ENCODE measurements around the gene TRDMT1. TPM values are rescaled to one million over a fixed set of nuclear protein-coding genes. Genes with fewer than 3 reads are reported as not detected.

Gene TRDMT1
- total RNA-seq, 1 experiment from 2014 or later = 10.3 TPM

DNA sequence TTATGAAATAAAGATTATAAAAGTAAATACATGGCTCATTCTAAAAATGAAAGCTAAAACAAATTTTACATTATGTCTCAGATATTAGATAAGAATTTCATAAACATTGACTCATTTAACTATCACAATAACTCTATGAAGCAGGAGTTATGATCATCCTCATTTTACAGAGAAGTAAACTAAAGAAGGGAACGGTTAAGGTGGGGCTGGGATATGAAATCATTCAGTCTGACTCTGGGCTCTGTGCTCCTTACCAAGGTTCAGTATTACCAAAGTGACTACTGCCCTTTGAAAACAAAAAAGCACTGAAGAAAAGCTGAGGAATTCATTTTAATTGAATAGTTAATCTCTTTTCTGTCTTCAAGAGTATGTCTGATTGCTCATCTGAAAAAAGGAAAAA is 49.8 kb downstream of the TRDMT1 start:
- Mint-ChIP-seq H3K27ac (ENCODE audit: unreplicated experiment) (no peak overlapping the region), H3K4me1 (ENCODE audit: low read depth, unreplicated experiment) (no peaks in the 10 kb centered on the region), H3K27me3 (ENCODE audit: unreplicated experiment) (no peaks in the 10 kb centered on the region), H3K4me3 (ENCODE audit: low read depth, unreplicated experiment) (no peak overlapping the region), H3K36me3 (ENCODE audit: insufficient read depth, unreplicated experiment) (no peaks in the 10 kb centered on the region), H3K9me3 (ENCODE audit: low read depth, unreplicated experiment) (no peaks in the 10 kb centered on the region)
- CTCF ChIA-PET = interaction anchor here (0.7 kb wide), 1 partner anchor 13 kb away, joined by 5 read pairs; no protein-coding TSS in a partner anchor
- intact Hi-C loops (cut with micrococcal nuclease; ENCODE audit: unreplicated experiment) = no loop called here
- BruUV-seq (replicated peaks) = no TSS peak
- TF ChIP-seq CTCF (IDR thresholded peaks at IDR 0.05; ENCODE audit: unreplicated experiment) = no peak
- no peak for DNase-seq

GRCh38 chr10:17147884-17148489 is 53.5 kb downstream of the TRDMT1 start:
- TF ChIP-seq CTCF (IDR thresholded peaks at IDR 0.05; ENCODE audit: unreplicated experiment) = no peak
- Mint-ChIP-seq H3K4me1 (ENCODE audit: low read depth, unreplicated experiment) (peaks cover 7% of the 10 kb centered on the region), H3K27ac (ENCODE audit: unreplicated experiment) (no peak overlapping the region), H3K9me3 (ENCODE audit: low read depth, unreplicated experiment) (no peaks in the 10 kb centered on the region), H3K36me3 (ENCODE audit: insufficient read depth, unreplicated experiment) (no peaks in the 10 kb centered on the region), H3K4me3 (ENCODE audit: low read depth, unreplicated experiment) (no peak overlapping the region), H3K27me3 (ENCODE audit: unreplicated experiment) (no peaks in the 10 kb centered on the region)
- BruUV-seq (replicated peaks) = no TSS peak
- no peak for DNase-seq
- intact Hi-C loops (cut with micrococcal nuclease; ENCODE audit: unreplicated experiment) = no loop called here
- CTCF ChIA-PET = interaction anchor here (1.6 kb wide), 1 partner anchor 15 kb away, joined by 3 read pairs; no protein-coding TSS in a partner anchor

GRCh38 chr10:17146892-17147291 is 54.6 kb downstream of the TRDMT1 start:
- BruUV-seq (replicated peaks) = no TSS peak
- Mint-ChIP-seq H3K36me3 (ENCODE audit: insufficient read depth, unreplicated experiment) (no peaks in the 10 kb centered on the region), H3K4me1 (ENCODE audit: low read depth, unreplicated experiment) (peaks cover 7% of the 10 kb centered on the region), H3K4me3 (ENCODE audit: low read depth, unreplicated experiment) (no peak overlapping the region), H3K9me3 (ENCODE audit: low read depth, unreplicated experiment) (no peaks in the 10 kb centered on the region), H3K27ac (ENCODE audit: unreplicated experiment) (no peak overlapping the region), H3K27me3 (ENCODE audit: unreplicated experiment) (no peaks in the 10 kb centered on the region)
- no peak for DNase-seq
- CTCF ChIA-PET = interaction anchor here (1.6 kb wide), 1 partner anchor 14 kb away, joined by 3 read pairs; no protein-coding TSS in a partner anchor
- no peak for TF ChIP-seq CTCF (IDR thresholded peaks at IDR 0.05; ENCODE audit: unreplicated experiment)
- intact Hi-C loops (cut with micrococcal nuclease; ENCODE audit: unreplicated experiment) = no loop called here

- Mint-ChIP-seq H3K27me3 (ENCODE audit: unreplicated experiment) (no peaks in the 10 kb centered on the region), H3K36me3 (ENCODE audit: insufficient read depth, unreplicated experiment) (no peaks in the 10 kb centered on the region), H3K9me3 (ENCODE audit: low read depth, unreplicated experiment) (peaks cover 3% of the 10 kb centered on the region), H3K4me1 (ENCODE audit: low read depth, unreplicated experiment) (peaks cover 7% of the 10 kb centered on the region), H3K27ac (ENCODE audit: unreplicated experiment) (no peak overlapping the region), H3K4me3 (ENCODE audit: low read depth, unreplicated experiment) (no peak overlapping the region)
- TF ChIP-seq CTCF (IDR thresholded peaks at IDR 0.05; ENCODE audit: unreplicated experiment) = no peak
- intact Hi-C loops (cut with micrococcal nuclease; ENCODE audit: unreplicated experiment) = no loop called here
- DNase-seq = no peak
- BruUV-seq (replicated peaks) = no TSS peak
- CTCF ChIA-PET = interaction anchor here (0.7 kb wide), 1 partner anchor 85 kb away, joined by 3 read pairs; no protein-coding TSS in a partner anchor
Observed at GRCh38 chr10:17145239-17145638, 56.2 kb downstream of the TRDMT1 start.
